K562 (cell line): ENCODE data around the gene PCNX2. TPM values are rescaled to one million over a fixed set of nuclear protein-coding genes. Genes with fewer than 3 reads are reported as not detected.

Source experiments
- ATAC-seq: fragments of 200-7000 bp; cut with Tn5 transposase; 3 replicates; pipeline ENCODE4 v1.9.1; 2020; ENCODE audit warnings: moderate library complexity
- BruUV-seq: library from RNA; stranded (reverse); fragments of 400-500 nt; replicated peaks from 2 replicates; lab custom pipeline; 2021; lab: Mats Ljungman, UMichigan
- CTCF ChIA-PET: fragments of 300-600 bp; formaldehyde crosslinking; extraction: SDS; loops from one replicate; lab custom pipeline; 2021; ENCODE audit warnings: low intra/inter-chr PET ratio; lab: Yijun Ruan, JAX
- POLR2A ChIA-PET: fragments of 300-600, 350-650 bp; sonication (Branson Sonifier 250); formaldehyde crosslinking; extraction: SDS; loops from one replicate; lab custom pipeline; 2021; ENCODE audit warnings: antibody characterized with exemption, inconsistent platforms; lab: Yijun Ruan, JAX
- DNase-seq, 4 experiments: peaks; one replicate each; pipeline versions ENCODE4 v3.0.0 to v3.0.0-alpha.2; 2011 to 2018; ENCODE audit warnings: low spot score in 3 of 4, mixed read lengths in 3 of 4; ENCODE audit errors: extremely low read depth in 1 of 4
- FAIRE-seq: peaks from 2 replicates; lab custom pipeline; 2011; peaks lifted over from hg19 to GRCh38; lab: Jason Lieb, UNC
- H2AFZ ChIP-seq: 2 replicates; pipeline ENCODE4 v1.6.0; 2011; ENCODE audit warnings: low read depth, low read length, control low read depth, inconsistent platforms
- H3K27ac ChIP-seq: fragments of 200-600 bp; 3 replicates; pipeline ENCODE4 v1.8.0; 2011; ENCODE audit warnings: low read depth, mild to moderate bottlenecking, control low read depth, inconsistent platforms, low read length, moderate library complexity, mixed read lengths; ENCODE audit errors: extremely low read depth
- H3K27me3 ChIP-seq, 2 experiments: fragments of 300-600 bp in 1 of 2; 2 replicates in 1 of 2; 3 replicates in 1 of 2; pipeline versions ENCODE4 v1.6.0 to v1.8.0; 2011; ENCODE audit warnings: inconsistent platforms in 2 of 2, low read length in 2 of 2, mild to moderate bottlenecking in 1 of 2, mixed read lengths in 1 of 2, moderate library complexity in 1 of 2; ENCODE audit not compliant: control insufficient read depth in 2 of 2, insufficient read depth in 2 of 2
- H3K36me3 ChIP-seq: fragments of 300-600 bp; 3 replicates; pipeline ENCODE4 v1.8.0; 2011; ENCODE audit warnings: mild to moderate bottlenecking, low read length, inconsistent platforms; ENCODE audit not compliant: control insufficient read depth, insufficient read depth
- H3K4me1 ChIP-seq, 2 experiments: fragments of 200-600 bp in 1 of 2; replicated peaks in 1 of 2; 2 replicates in 1 of 2; 3 replicates in 1 of 2; pipeline versions ENCODE4 v1.5.1 to v1.8.0; 2011; ENCODE audit warnings: inconsistent platforms in 2 of 2, low read length in 2 of 2, mild to moderate bottlenecking in 1 of 2, mixed read lengths in 1 of 2, moderate library complexity in 1 of 2; ENCODE audit not compliant: control insufficient read depth in 2 of 2, insufficient read depth in 2 of 2
- H3K4me2 ChIP-seq: 2 replicates; pipeline ENCODE4 v1.6.1; 2011; ENCODE audit warnings: low read length, control low read depth, inconsistent platforms, mixed read lengths; ENCODE audit not compliant: insufficient read depth
- H3K4me3 ChIP-seq: fragments of 200-600 bp; sonication (generic), shearing (Covaris generic); 2 replicates; pipeline ENCODE4 v1.5.1; 2016; ENCODE audit warnings: control low read depth, inconsistent platforms
- H3K79me2 ChIP-seq: fragments of 200-600 bp; 3 replicates; pipeline ENCODE4 v1.8.0; 2011; ENCODE audit warnings: low read length, inconsistent platforms; ENCODE audit not compliant: control insufficient read depth, insufficient read depth
- H3K9ac ChIP-seq, 2 experiments: 2 replicates each; pipeline versions ENCODE4 v1.6.0 to v1.6.1; 2011; ENCODE audit warnings: low read depth in 2 of 2, low read length in 2 of 2, control low read depth in 1 of 2, inconsistent platforms in 1 of 2, mild to moderate bottlenecking in 1 of 2, mixed read lengths in 1 of 2; ENCODE audit not compliant: insufficient read depth in 1 of 2
- H3K9me1 ChIP-seq: one replicate; pipeline ENCODE4 v1.6.0; 2011; ENCODE audit warnings: inconsistent platforms, mild to moderate bottlenecking, low read length, moderate library complexity; ENCODE audit not compliant: control insufficient read depth, insufficient read depth
- H3K9me3 ChIP-seq: replicated peaks from 2 replicates; pipeline ENCODE4 v1.5.1; 2011; ENCODE audit warnings: low read depth, low read length, inconsistent platforms; ENCODE audit not compliant: control insufficient read depth, insufficient read depth
- H4K20me1 ChIP-seq: replicated peaks from 2 replicates; pipeline ENCODE4 v1.6.1; 2011; ENCODE audit warnings: low read length, inconsistent platforms, mixed read lengths; ENCODE audit not compliant: control insufficient read depth, insufficient read depth
- ARID2 ChIP-seq: fragments of 450-650 bp; IDR thresholded peaks from 2 replicates; pipeline ENCODE4 v1.6.1; 2017; ENCODE audit warnings: antibody characterized with exemption, mild to moderate bottlenecking
- BRD4 ChIP-seq: fragments of 200-600 bp; sonication (generic); IDR thresholded peaks from 2 replicates; pipeline ENCODE4 v1.6.1; 2017; ENCODE audit warnings: inconsistent platforms
- FOXJ3 ChIP-seq: sonication (generic); formaldehyde crosslinking; IDR thresholded peaks from 2 replicates; pipeline ENCODE4 v1.4.0; 2020; ENCODE audit warnings: mild to moderate bottlenecking, missing genetic modification reagents
- SNRNP70 ChIP-seq: fragments of 200-400 bp; formaldehyde crosslinking; optimal IDR thresholded peaks from 2 replicates; pipeline ENCODE3; 2017; ENCODE audit warnings: low read depth, low read length
- ZFP1 ChIP-seq: fragments of 450-650 bp; formaldehyde crosslinking; IDR thresholded peaks from 2 replicates; pipeline ENCODE4 v1.4.0; 2020; ENCODE audit warnings: mild to moderate bottlenecking, mixed read lengths
- ZZZ3 ChIP-seq: fragments of 450-650 bp; IDR thresholded peaks from 2 replicates; pipeline ENCODE4 v1.6.1; 2016; ENCODE audit warnings: antibody characterized with exemption, mild to moderate bottlenecking, moderate library complexity
- WGBS: fragments of 100-300 bp; shearing (Covaris generic); methylation state at CpG from one replicate; pipeline ENCODE4 v1.1.6; 2016; ENCODE audit warnings: low coverage, mixed read lengths; ENCODE audit not compliant: insufficient coverage; ENCODE audit errors: missing lambda C conversion rate; 5-methylcytosine and 5-hydroxymethylcytosine counted together
- in situ Hi-C: fragments of 300-500 bp; cut with MboI; formaldehyde crosslinking; loops from 4 replicates; pipeline ENCODE4 v1.15.0; 2018; ENCODE audit warnings: inconsistent platforms, mixed read lengths
- intact Hi-C: fragments of 100-400 bp; cut with micrococcal nuclease; formaldehyde crosslinking; loops from 2 replicates; pipeline ENCODE4 v1.14.2; 2022
- polyA plus RNA-seq, 8 experiments: library from polyadenylated mRNA; depleted of rRNA in 4 of 8; stranded (reverse) in 5 of 8; unstranded in 3 of 8; fragments of >200 nt; fragmentation: Nextera tagmentation in 2 of 8; fragmentation: Illumina TruSeq in 1 of 8; extraction: Ambion mirVana in 2 of 8; extraction: Trizol in 1 of 8; gene quantifications; 2 replicates each; pipeline versions ENCODE4 v1.2.1 to v1.2.3, GENCODE V29; 2011 to 2014; ENCODE audit warnings: inconsistent platforms in 1 of 8, missing spikeins in 1 of 8
- total RNA-seq, 7 experiments: library from RNA; depleted of rRNA in 6 of 7; stranded (reverse); fragments of >200 nt in 6 of 7; fragmentation: Illumina TruSeq in 2 of 7; extraction: Trizol in 2 of 7; gene quantifications; 2 replicates each; pipeline versions ENCODE4 v1.2.1 to v1.2.3, GENCODE V29; 2011 to 2021; ENCODE audit warnings: low replicate concordance in 1 of 7

PCNX2 gene
- total and polyA plus RNA-seq, 9 of the 15 experiments (the other 6 are each of a cell fraction or from before 2014, with no cell fraction given) = 0.07 to 0.33 TPM; not detected in 7

DNA sequence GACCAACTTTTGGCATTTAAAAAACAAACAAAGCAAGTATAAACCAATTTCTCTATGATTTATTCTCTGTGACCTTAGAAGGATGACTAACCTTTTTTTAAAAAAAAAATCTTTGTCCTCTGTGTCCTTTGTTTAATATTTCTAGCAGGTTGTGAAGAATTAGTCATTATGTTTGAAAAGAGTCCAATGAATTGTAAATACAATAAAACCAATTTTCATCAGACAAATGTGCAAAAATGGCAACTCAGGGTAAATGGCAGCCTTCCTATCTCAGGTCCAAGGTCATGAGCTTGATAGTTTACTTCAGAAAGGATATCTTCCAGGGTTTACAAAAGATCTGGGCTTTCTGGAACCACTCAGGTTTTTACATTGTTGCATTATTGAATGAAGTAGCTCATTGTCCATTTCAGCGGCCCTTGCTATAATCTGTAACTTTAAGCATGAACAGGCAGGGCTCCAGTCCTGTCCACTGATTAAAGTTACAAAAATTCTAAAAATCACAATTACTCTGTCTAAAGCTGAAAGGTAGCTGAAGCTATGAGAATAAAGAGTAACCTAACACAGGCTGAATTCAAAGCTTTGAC, 20.3 kb upstream of the PCNX2 start:
- Histone ChIP-seq H3K4me3 (no peak overlapping the region), H3K4me2 (no peak overlapping the region), H3K4me1 (no peaks in the 10 kb centered on the region), H2AFZ (no peak overlapping the region), H3K36me3 (no peaks in the 10 kb centered on the region), H3K27me3 (no peaks in the 10 kb centered on the region; a peak in 4 of 5 replicates), H3K79me2 (no peaks in the 10 kb centered on the region), H3K9me3 (no peaks in the 10 kb centered on the region), H3K27ac (no peak overlapping the region), H3K9me1 (no peaks in the 10 kb centered on the region), H3K9ac (no peak overlapping the region), H4K20me1 (no peaks in the 10 kb centered on the region)
- POLR2A ChIA-PET = no interaction called here
- intact Hi-C loops = no loop called here
- TF ChIP-seq ZFP1 (CRISPR knock-in tag) = no peak
- TF ChIP-seq BRD4 = no peak
- no peak for TF ChIP-seq SNRNP70
- TF ChIP-seq ARID2 = no peak
- TF ChIP-seq FOXJ3 (CRISPR knock-in tag) = no peak
- TF ChIP-seq ZZZ3 = no peak
- 0% methylated on average over 1 of the region's 1 CpG for WGBS
- FAIRE-seq = no peak
- DNase-seq = no peak
- CTCF ChIA-PET = no interaction called here
- in situ Hi-C loops = no loop called here
- ATAC-seq = no peak
- no TSS peak for BruUV-seq
